IPS-11a (cell line): ENCODE data around the gene GRM5.
"Not testable (repeated sequence)": the region's sequence is repeated elsewhere in the genome, so short reads cannot be mapped to it uniquely, and the experiment has no call there.

ENCODE experiments used
- H3K4me3 ChIP-seq: one replicate; pipeline ENCODE4 v1.5.1; 2013; ENCODE audit warnings: low read depth, low read length, control low read depth

GRM5 gene

GRCh38 chr11:88508759-88509581 is 556.8 kb downstream of the GRM5 start:
- H3K4me3 ChIP-seq = peak overlapping the region; percentile 46

GRCh38 chr11:88508418-88508758 is 557.4 kb downstream of the GRM5 start:
- peak overlapping the region; percentile 46 for H3K4me3 ChIP-seq

GRCh38 chr11:88507771-88508417 is 557.9 kb downstream of the GRM5 start:
- H3K4me3 ChIP-seq = no peak overlapping the region

GRCh38 chr11:88501541-88501940 is 564.2 kb downstream of the GRM5 start:
- H3K4me3 ChIP-seq = no peak overlapping the region

GRCh38 chr11:88495836-88496235 is 569.9 kb downstream of the GRM5 start:
- H3K4me3 ChIP-seq = no peak overlapping the region

GRCh38 chr11:88494848-88495247 is 570.9 kb downstream of the GRM5 start:
- no peak overlapping the region for H3K4me3 ChIP-seq

GRCh38 chr11:88491674-88492073 is 574.1 kb downstream of the GRM5 start:
- no peak overlapping the region for H3K4me3 ChIP-seq

- H3K4me3 ChIP-seq = no peak overlapping the region
Observed at GRCh38 chr11:88489030-88489429, 576.8 kb downstream of the GRM5 start.

GRCh38 chr11:88487646-88488045 is 578.1 kb downstream of the GRM5 start:
- no peak overlapping the region for H3K4me3 ChIP-seq

- H3K4me3 ChIP-seq = no peak overlapping the region
Observed at GRCh38 chr11:88484873-88485621, 580.7 kb downstream of the GRM5 start.

GRCh38 chr11:88482871-88483301 is 582.9 kb downstream of the GRM5 start:
- H3K4me3 ChIP-seq = no peak overlapping the region

- H3K4me3 ChIP-seq = no peak overlapping the region
Observed at GRCh38 chr11:88480223-88480622, 585.6 kb downstream of the GRM5 start.

- no peak overlapping the region for H3K4me3 ChIP-seq
Observed at GRCh38 chr11:88478136-88478815, 587.5 kb downstream of the GRM5 start.

GRCh38 chr11:88475991-88476418 is 589.8 kb downstream of the GRM5 start:
- no peak overlapping the region for H3K4me3 ChIP-seq

GRCh38 chr11:88474655-88475054 is 591.1 kb downstream of the GRM5 start:
- H3K4me3 ChIP-seq = no peak overlapping the region

- H3K4me3 ChIP-seq = no peak overlapping the region
Observed at GRCh38 chr11:88469561-88470225, 596.1 kb downstream of the GRM5 start.

GRCh38 chr11:88464528-88464927 is 601.3 kb downstream of the GRM5 start:
- no peak overlapping the region for H3K4me3 ChIP-seq

GRCh38 chr11:88463301-88463700 is 602.5 kb downstream of the GRM5 start:
- H3K4me3 ChIP-seq = not testable (repeated sequence)

- H3K4me3 ChIP-seq = not testable (repeated sequence)
Observed at GRCh38 chr11:88458047-88458446, 607.7 kb downstream of the GRM5 start.

GRCh38 chr11:88455974-88456373 is 609.8 kb downstream of the GRM5 start:
- no peak overlapping the region for H3K4me3 ChIP-seq

GRCh38 chr11:88454881-88455280 is 610.9 kb downstream of the GRM5 start:
- no peak overlapping the region for H3K4me3 ChIP-seq
